BE2C (cell line): ENCODE data around the gene EFS.

ENCODE experiments used
- DNase-seq: peaks from one replicate; pipeline ENCODE4 v3.0.0-alpha.2; 2020
- H3K27me3 ChIP-seq: fragments of 250-450 bp; sonication (Bioruptor Pico); 2 replicates; pipeline ENCODE4 v1.5.1; 2020; ENCODE audit warnings: mild to moderate bottlenecking
- H3K36me3 ChIP-seq: fragments of 250-450 bp; sonication (Bioruptor Pico); 2 replicates; pipeline ENCODE4 v1.5.1; 2020; ENCODE audit warnings: mild to moderate bottlenecking
- H3K4me1 ChIP-seq: fragments of 250-450 bp; sonication (Bioruptor Pico); 2 replicates; pipeline ENCODE4 v1.5.1; 2020
- H3K4me3 ChIP-seq: 2 replicates; pipeline ENCODE4 v1.5.1; 2011; ENCODE audit warnings: low read depth, low read length
- H3K9me3 ChIP-seq: fragments of 250-450 bp; sonication (Bioruptor Pico); 2 replicates; pipeline ENCODE4 v1.5.1; 2020
- CTCF ChIP-seq: IDR thresholded peaks from 2 replicates; pipeline ENCODE4 v1.5.1; 2012; ENCODE audit warnings: mild to moderate bottlenecking, low read depth, low read length

The EFS gene

GRCh38 chr14:23354990-23355389 is 10.0 kb downstream of the EFS start:
- no peak for DNase-seq
- Histone ChIP-seq H3K4me1 (peaks cover 3% of the 10 kb centered on the region; the same call in 1 of the 2 replicates), H3K9me3 (no peaks in the 10 kb centered on the region), H3K4me3 (no peak overlapping the region), H3K27me3 (no peaks in the 10 kb centered on the region), H3K36me3 (no peaks in the 10 kb centered on the region)
- no peak for TF ChIP-seq CTCF

GRCh38 chr14:23353433-23353780 is 11.6 kb downstream of the EFS start:
- Histone ChIP-seq H3K9me3 (no peaks in the 10 kb centered on the region), H3K4me1 (peaks cover 3% of the 10 kb centered on the region; the same call in 1 of the 2 replicates), H3K27me3 (no peaks in the 10 kb centered on the region), H3K36me3 (no peaks in the 10 kb centered on the region), H3K4me3 (no peak overlapping the region)
- DNase-seq, result no peak
- TF ChIP-seq CTCF, result no peak

- Histone ChIP-seq H3K36me3 (no peaks in the 10 kb centered on the region), H3K4me3 (peak within 1 kb of the TSS; percentile 54), H3K9me3 (no peaks in the 10 kb centered on the region), H3K27me3 (no peaks in the 10 kb centered on the region), H3K4me1 (peaks cover 3% of the 10 kb centered on the region; the same call in 1 of the 2 replicates)
- DNase-seq, result peak; percentile 82
- 0 out of 2 replicates have a peak, but pooled peaks have one; percentile 16 for TF ChIP-seq CTCF
These were observed 12.2 kb downstream of the EFS start, which contains the start of gene SLC22A17 for GRCh38 chr14:23352506-23353432. Gene SLC22A17 (minus strand): TSS chr14:23352887.

- Histone ChIP-seq H3K27me3 (no peaks in the 10 kb centered on the region), H3K4me3 (peak overlapping the region; percentile 54), H3K9me3 (no peaks in the 10 kb centered on the region), H3K36me3 (no peaks in the 10 kb centered on the region), H3K4me1 (peaks cover 3% of the 10 kb centered on the region; the same call in 1 of the 2 replicates)
- peak; percentile 16; the same call in 1 of the 2 replicates for TF ChIP-seq CTCF
- DNase-seq, result peak; percentile 45
These were observed 13.1 kb downstream of the EFS start for GRCh38 chr14:23351681-23352505.

- H3K4me1 ChIP-seq, result peaks cover 3% of the 10 kb centered on the region; the same call in 1 of the 2 replicates
- H3K9me3 ChIP-seq, result no peaks in the 10 kb centered on the region
- H3K27me3 ChIP-seq, result no peaks in the 10 kb centered on the region
- no peak for DNase-seq
- TF ChIP-seq CTCF, result no peak
- no peak overlapping the region for H3K4me3 ChIP-seq
- no peaks in the 10 kb centered on the region for H3K36me3 ChIP-seq
These were observed 15.7 kb downstream of the EFS start for GRCh38 chr14:23349156-23349845.
